SK-N-MC (cell line): Measurements from ENCODE around the gene CCDC197.

Experiments
- EZH2 ChIP-seq: fragments of 200-600 bp; sonication (generic); IDR thresholded peaks from one replicate; pipeline ENCODE4 v1.6.1; 2017; ENCODE audit warnings: antibody characterized with exemption
- POLR2AphosphoS5 ChIP-seq: IDR thresholded peaks from 2 replicates; pipeline ENCODE4 v1.6.1; 2012; ENCODE audit warnings: mild to moderate bottlenecking, low read depth, low read length, borderline replicate concordance

GRCh38 chr14:93978735-93979134 is 18.4 kb upstream of the CCDC197 start:
- no peak for TF ChIP-seq POLR2AphosphoS5
- TF ChIP-seq EZH2, result no peak
